OCI-LY7 (cell line): ENCODE data around the gene AMOTL1.

Experiments
- CTCF ChIP-seq: fragments of 200-600 bp; sonication (generic); conservative IDR thresholded peaks from 2 replicates; pipeline ENCODE4 v1.5.1; 2014; ENCODE audit warnings: mild to moderate bottlenecking, antibody characterized with exemption, low read length, moderate library complexity, mixed read lengths
- EZH2phosphoT487 ChIP-seq: fragments of 200-600 bp; sonication (generic); IDR thresholded peaks from 2 replicates; pipeline ENCODE4 v1.6.1; 2018; ENCODE audit warnings: low read depth, borderline replicate concordance, mild to moderate bottlenecking, mixed run types, antibody characterized with exemption, low read length, moderate library complexity, mixed read lengths

GRCh38 chr11:94876222-94876621, 108.1 kb downstream of the AMOTL1 start:
- TF ChIP-seq EZH2phosphoT487 (no peak), CTCF (no peak)
